Natural killer cell (primary cell): Measurements from ENCODE around the gene HTR6. TPM values are rescaled to one million over a fixed set of nuclear protein-coding genes. Genes with fewer than 3 reads are reported as not detected.

Experiments
- ATAC-seq, 3 donors: fragments of 150-1000 bp in 2 of 3; fragments of 200-7000 bp in 1 of 3; cut with Tn5 transposase; 1 replicate in 1 of 3; 2 replicates in 2 of 3; pipeline ENCODE4 v1.10.0; 2021; ENCODE audit warnings: mild to moderate bottlenecking in 2 of 3, moderate library complexity in 2 of 3
- DNase-seq, 2 donors: peaks; one replicate each; pipeline versions ENCODE4 v3.0.0 to v3.0.0-alpha.2; 2013 to 2021; ENCODE audit warnings: mixed read lengths in 1 of 2
- H3K27ac ChIP-seq: one replicate; pipeline ENCODE4 v1.5.1; 2013; ENCODE audit warnings: mild to moderate bottlenecking, low read length
- H3K27me3 ChIP-seq: one replicate; pipeline ENCODE4 v1.6.1; 2013; ENCODE audit warnings: low read length; ENCODE audit not compliant: control insufficient read depth, insufficient read depth
- H3K36me3 ChIP-seq: one replicate; pipeline ENCODE4 v1.6.1; 2013; ENCODE audit warnings: low read length; ENCODE audit not compliant: control insufficient read depth, insufficient read depth
- H3K4me1 ChIP-seq: one replicate; pipeline ENCODE4 v1.6.1; 2013; ENCODE audit warnings: low read length; ENCODE audit not compliant: control insufficient read depth, insufficient read depth
- H3K4me3 ChIP-seq: one replicate; pipeline ENCODE4 v1.5.1; 2013; ENCODE audit warnings: low read length
- H3K9me3 ChIP-seq: one replicate; pipeline ENCODE4 v1.6.1; 2013; ENCODE audit warnings: low read length; ENCODE audit not compliant: control insufficient read depth, insufficient read depth
- H3K27ac Mint-ChIP-seq, 2 donors: one replicate each; pipeline ENCODE4 v1.8.0; 2022; ENCODE audit warnings: mild to moderate bottlenecking in 2 of 2, mixed read lengths in 2 of 2, moderate library complexity in 1 of 2
- H3K27me3 Mint-ChIP-seq, 2 donors: one replicate each; pipeline ENCODE4 v1.8.0; 2022; ENCODE audit warnings: low read depth in 2 of 2, mixed read lengths in 2 of 2
- H3K36me3 Mint-ChIP-seq: one replicate; pipeline ENCODE4 v1.8.0; 2022; ENCODE audit warnings: mixed read lengths
- H3K4me1 Mint-ChIP-seq, 2 donors: one replicate each; pipeline ENCODE4 v1.8.0; 2022; ENCODE audit warnings: mixed read lengths in 2 of 2
- H3K4me3 Mint-ChIP-seq: one replicate; pipeline ENCODE4 v1.8.0; 2022; ENCODE audit warnings: mild to moderate bottlenecking, moderate library complexity, mixed read lengths
- H3K9me3 Mint-ChIP-seq, 2 donors: one replicate each; pipeline ENCODE4 v1.8.0; 2022; ENCODE audit warnings: mixed read lengths in 2 of 2
- CTCF ChIP-seq: fragments of 200-600 bp; IDR thresholded peaks from one replicate; pipeline ENCODE4 v1.8.0; 2022; ENCODE audit warnings: antibody characterized with exemption
- WGBS: methylation state at CpG from one replicate; pipeline ENCODE4 v1.1.7; 2013; ENCODE audit warnings: missing lambda C conversion rate; ENCODE audit not compliant: insufficient coverage; 5-methylcytosine and 5-hydroxymethylcytosine counted together
- intact Hi-C: fragments of 100-400 bp; cut with micrococcal nuclease; formaldehyde crosslinking; loops from one replicate; pipeline ENCODE4 v1.14.2; 2022
- total RNA-seq, 4 donors: library from RNA; stranded (reverse); fragments of 120-200 nt in 1 of 4; gene quantifications; one replicate each; pipeline versions ENCODE4 v1.2.3 to v1.2.4, GENCODE V29; 2013 to 2022

HTR6 gene
- total RNA-seq, 3 donors from 2014 or later (not counting 1 experiment from before 2014, with no cell fraction given): 0.18 TPM; not detected in 2

- Histone ChIP-seq H3K4me1 (peaks cover 14% of the 10 kb centered on the region), H3K9me3 (no peaks in the 10 kb centered on the region), H3K27me3 (no peaks in the 10 kb centered on the region), H3K36me3 (no peaks in the 10 kb centered on the region), H3K4me3 (no peak overlapping the region), H3K27ac (no peak overlapping the region)
- no peak overlapping the region for H3K4me3 Mint-ChIP-seq
- H3K9me3 Mint-ChIP-seq: no peaks in the 10 kb centered on the region
- H3K36me3 Mint-ChIP-seq: no peaks in the 10 kb centered on the region
- 93% methylated on average over 8 of the region's 8 CpGs for WGBS
- H3K27ac Mint-ChIP-seq: peak overlapping the region in 1 of 2 donors; percentile 62
- no peak for TF ChIP-seq CTCF
- ATAC-seq: no peak
- H3K4me1 Mint-ChIP-seq: peaks cover 0 to 6% of the 10 kb centered on the region in 2 donors
- DNase-seq: no peak
- intact Hi-C loops: no loop called here
- H3K27me3 Mint-ChIP-seq: peaks cover 0 to 5% of the 10 kb centered on the region in 2 donors
These were observed 9.0 kb upstream of the HTR6 start for GRCh38 chr1:19655718-19656080.

GRCh38 chr1:19656134-19656779 is 8.4 kb upstream of the HTR6 start:
- no peak overlapping the region for H3K4me3 ChIP-seq
- ATAC-seq (no peak), DNase-seq (no peak)
- intact Hi-C loops: no loop called here
- H3K27me3 ChIP-seq: no peaks in the 10 kb centered on the region
- H3K36me3 ChIP-seq: no peaks in the 10 kb centered on the region
- H3K27ac ChIP-seq: no peak overlapping the region
- peaks cover 0 to 5% of the 10 kb centered on the region in 2 donors for H3K27me3 Mint-ChIP-seq
- H3K9me3 Mint-ChIP-seq: no peaks in the 10 kb centered on the region
- H3K4me3 Mint-ChIP-seq: no peak overlapping the region
- no peak for TF ChIP-seq CTCF
- WGBS: 88% methylated on average over 9 of the region's 9 CpGs
- H3K4me1 ChIP-seq: peaks cover 11% of the 10 kb centered on the region
- H3K27ac Mint-ChIP-seq: peak overlapping the region in 1 of 2 donors; percentile 62
- H3K4me1 Mint-ChIP-seq: peaks cover 0 to 6% of the 10 kb centered on the region in 2 donors
- no peaks in the 10 kb centered on the region for H3K9me3 ChIP-seq
- H3K36me3 Mint-ChIP-seq: no peaks in the 10 kb centered on the region

- DNase-seq: no peak
- intact Hi-C loops: no loop called here
- H3K27ac ChIP-seq: no peak overlapping the region
These were observed 7.8 kb upstream of the HTR6 start for GRCh38 chr1:19656780-19657466.

More at GRCh38 chr1:19656780-19657466, 7.8 kb upstream of the HTR6 start:
- H3K4me3 Mint-ChIP-seq: no peak overlapping the region
- WGBS: 96% methylated on average over 11 of the region's 15 CpGs
- no peaks in the 10 kb centered on the region for H3K27me3 ChIP-seq
- no peak overlapping the region for H3K4me3 ChIP-seq
- no peaks in the 10 kb centered on the region for H3K36me3 Mint-ChIP-seq
- ATAC-seq: no peak
- H3K36me3 ChIP-seq: no peaks in the 10 kb centered on the region
- no peak overlapping the region for H3K27ac Mint-ChIP-seq
- no peak for TF ChIP-seq CTCF
- H3K27me3 Mint-ChIP-seq: peaks cover 0 to 5% of the 10 kb centered on the region in 2 donors
- no peaks in the 10 kb centered on the region for H3K9me3 ChIP-seq
- peaks cover 11% of the 10 kb centered on the region for H3K4me1 ChIP-seq
- H3K9me3 Mint-ChIP-seq: no peaks in the 10 kb centered on the region
- H3K4me1 Mint-ChIP-seq: peaks cover 0 to 6% of the 10 kb centered on the region in 2 donors
